Fibroblast of upper back skin (primary cell): ENCODE results near the gene KIF26B.

ENCODE experiments used
- DNase-seq: peaks from one replicate; pipeline ENCODE4 v3.0.0-alpha.2; 2013

The KIF26B gene

GRCh38 chr1:245245021-245245667 is 90.4 kb downstream of the KIF26B start:
- no peak for DNase-seq

DNA sequence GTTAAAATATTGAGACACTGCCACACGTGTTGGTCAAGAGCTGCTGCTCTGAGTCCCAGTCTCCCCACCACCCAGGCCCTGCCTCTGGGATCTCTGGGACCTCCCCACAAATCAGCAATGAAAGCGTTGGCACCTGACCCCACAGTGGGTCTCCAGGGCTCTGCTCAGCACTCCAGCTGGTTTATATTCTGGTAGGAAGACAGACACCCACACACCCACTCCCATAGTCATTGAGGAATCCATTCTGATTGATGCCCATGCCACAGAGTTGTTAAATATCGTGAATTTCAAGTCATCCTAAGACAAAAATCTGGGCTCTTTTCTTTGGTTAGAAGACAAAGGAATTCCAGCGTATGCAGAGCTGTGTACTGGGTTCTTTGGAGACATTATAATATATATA is 91.6 kb downstream of the KIF26B start:
- no peak for DNase-seq

DNA sequence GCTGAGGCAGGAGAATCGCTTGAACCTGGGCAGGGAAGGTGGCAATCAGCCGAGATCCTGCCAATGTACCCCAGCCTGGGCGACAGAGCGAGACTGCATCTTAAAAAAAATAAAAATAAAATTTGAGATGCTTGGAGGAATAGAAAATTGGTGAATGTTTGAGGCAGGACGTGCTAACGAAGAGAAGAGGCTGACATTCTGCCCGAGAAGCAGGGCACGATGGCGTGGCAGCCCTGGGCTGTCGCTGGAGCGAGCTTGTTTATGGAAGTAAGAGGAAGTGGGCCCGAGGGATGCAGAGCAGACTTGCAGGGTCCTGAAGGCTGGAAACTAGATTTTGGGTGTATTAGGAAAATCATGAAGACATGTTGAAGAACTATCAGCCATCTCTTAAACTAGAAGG is 92.6 kb downstream of the KIF26B start:
- DNase-seq: no peak

- DNase-seq: no peak
Observed at GRCh38 chr1:245247801-245248200, 93.0 kb downstream of the KIF26B start.

GRCh38 chr1:245248231-245248731 is 93.5 kb downstream of the KIF26B start:
- no peak for DNase-seq

DNA sequence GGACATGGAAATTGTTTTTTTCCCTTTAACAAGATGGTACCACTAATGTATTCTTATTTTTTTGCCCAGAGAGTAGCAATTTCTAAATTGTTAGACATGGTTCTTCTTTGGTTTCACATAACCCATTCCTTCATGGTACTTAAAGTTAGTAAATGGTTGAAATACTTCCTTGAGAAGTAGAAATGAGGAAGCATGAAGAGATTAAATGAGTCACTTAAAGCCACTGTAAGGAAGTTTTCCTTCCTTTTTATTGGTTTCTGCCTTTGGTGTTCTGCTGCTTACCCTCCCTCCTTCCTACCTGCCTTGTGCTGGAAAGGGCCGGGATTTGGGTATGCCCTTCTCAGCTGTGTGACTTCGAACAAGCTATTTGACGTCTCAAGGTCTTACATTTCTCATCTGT is 101.0 kb downstream of the KIF26B start:
- no peak for DNase-seq

DNA sequence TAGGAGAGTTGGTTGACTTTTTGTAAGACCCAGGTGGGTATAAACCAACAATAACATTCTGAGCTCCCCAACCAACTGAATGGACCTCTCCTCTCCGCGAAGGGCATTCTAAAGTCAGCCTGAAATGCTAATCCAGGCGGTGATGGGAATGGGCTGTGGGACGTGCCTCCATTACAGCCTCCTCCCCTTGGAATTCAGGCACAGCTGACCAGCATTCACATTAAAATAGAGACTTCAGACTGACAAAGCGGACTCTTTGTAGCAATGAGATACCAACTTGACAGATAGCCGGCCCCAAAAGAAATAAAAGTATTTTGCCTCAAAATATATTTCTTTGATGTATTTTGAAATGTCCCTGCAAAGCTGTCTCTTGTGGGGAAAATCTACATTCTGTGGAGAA is 101.7 kb downstream of the KIF26B start:
- DNase-seq: no peak

GRCh38 chr1:245258271-245258920 is 103.6 kb downstream of the KIF26B start:
- DNase-seq: no peak

- DNase-seq: no peak
Observed at GRCh38 chr1:245260110-245260882, 105.5 kb downstream of the KIF26B start.

- DNase-seq: no peak
Observed at GRCh38 chr1:245260883-245261282, 106.1 kb downstream of the KIF26B start.

DNA sequence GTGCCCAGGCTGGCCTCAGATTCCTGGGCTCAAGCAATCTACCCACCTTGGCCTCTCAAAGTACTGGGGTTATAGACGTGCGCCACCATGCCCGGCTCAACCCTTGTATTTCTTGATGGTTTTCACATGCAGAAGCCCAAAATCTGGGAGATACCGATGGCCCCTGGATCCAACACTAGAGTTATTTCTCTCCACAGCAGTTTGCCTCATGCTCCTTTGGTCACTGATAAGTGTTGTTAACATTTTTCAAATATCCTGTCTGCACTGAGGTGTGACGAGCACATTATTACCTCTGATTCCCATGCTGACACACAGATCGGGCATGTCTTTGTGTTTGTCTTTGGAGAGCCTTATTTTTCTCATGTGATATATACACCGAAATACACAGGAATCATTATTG is 107.0 kb downstream of the KIF26B start:
- DNase-seq: no peak

DNA sequence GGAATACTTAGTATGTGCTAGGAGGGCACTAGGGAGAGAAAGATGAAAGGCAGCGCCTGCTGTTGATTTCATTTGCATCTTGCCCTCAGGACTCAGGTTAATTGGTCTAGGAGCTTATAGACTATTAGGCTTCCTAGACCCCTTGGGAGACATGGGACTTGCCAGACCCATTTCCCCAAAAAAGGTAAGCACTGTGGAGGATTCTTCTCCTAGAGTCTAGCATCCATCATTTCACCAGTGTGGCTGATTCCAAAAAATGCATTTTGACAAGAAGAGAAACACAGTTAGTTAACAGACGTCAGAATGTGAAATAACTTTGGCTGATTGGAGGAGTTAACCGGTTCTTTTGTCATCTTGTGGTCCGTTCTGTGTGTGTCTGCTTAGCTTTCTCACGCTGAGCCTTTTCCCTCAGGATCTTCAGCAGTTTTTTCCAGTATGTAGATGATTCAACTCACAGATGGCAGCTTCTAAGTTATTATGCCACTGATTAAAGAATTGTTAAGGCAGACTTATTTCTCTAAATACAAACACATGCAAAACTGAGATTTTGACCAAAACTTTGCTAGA is 108.8 kb downstream of the KIF26B start:
- DNase-seq: peak; percentile 81

- DNase-seq: peak; percentile 56
Observed at GRCh38 chr1:245264226-245264625, 109.4 kb downstream of the KIF26B start.

DNA sequence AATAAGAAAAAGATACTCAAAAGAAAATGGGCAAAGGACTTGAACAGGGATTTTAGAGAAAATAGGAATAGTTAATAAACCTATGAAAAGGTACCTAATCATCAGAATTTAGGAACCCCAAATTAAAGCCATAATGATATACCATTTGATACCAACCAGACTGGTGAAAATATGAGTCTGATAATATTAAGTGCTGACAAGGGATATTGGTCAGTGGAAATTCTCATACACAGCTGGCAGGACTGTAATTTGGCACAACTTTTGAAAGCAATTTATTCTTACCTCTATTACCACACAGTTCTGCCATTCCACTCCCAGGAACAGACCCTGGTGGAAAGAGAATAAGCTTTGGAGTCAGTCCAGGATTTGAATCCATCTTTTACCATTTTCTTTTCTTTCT is 111.3 kb downstream of the KIF26B start:
- DNase-seq: no peak

DNA sequence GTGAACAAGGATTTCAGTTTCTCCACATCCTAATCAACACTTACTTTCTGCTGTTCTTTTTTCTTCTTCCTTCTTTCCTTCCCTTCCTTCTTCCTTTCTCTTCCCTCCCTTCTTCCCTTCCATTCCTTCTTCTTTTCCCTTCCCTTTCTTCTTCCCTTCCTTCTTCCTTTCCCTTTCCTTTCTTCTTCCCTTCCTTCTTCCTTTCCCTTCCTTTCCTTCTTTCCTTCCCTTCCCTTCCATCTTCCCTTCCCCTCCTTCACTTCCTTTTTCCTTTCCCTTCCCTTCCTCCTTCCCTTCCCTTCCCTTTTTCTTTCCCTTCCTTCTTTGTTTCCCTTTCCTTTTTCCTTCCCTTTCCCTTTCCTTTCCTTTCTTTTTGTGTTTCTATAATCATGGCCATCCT is 115.3 kb downstream of the KIF26B start:
- DNase-seq: no peak

GRCh38 chr1:245270972-245271371 is 116.2 kb downstream of the KIF26B start:
- DNase-seq: no peak

- no peak for DNase-seq
Observed at GRCh38 chr1:245272676-245273075, 117.9 kb downstream of the KIF26B start.

DNA sequence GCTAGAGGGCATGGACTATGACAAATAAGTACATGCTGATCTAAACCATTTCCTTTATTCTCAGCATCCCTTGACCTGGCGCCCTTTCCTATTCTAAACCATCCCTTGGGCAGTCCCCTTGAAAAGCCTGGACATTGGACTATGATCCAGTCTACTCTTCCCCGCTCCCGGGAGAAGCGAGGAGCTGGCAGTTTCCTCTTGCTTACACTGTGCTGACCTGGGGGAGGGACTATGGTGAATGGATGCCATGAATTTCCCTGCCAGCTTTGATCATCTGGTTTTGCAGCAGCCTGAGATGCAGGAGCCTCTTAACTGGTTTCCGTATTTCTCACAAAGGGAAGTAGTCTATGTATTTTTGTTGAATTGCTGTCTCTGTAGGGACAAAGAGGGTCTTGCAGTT is 121.7 kb downstream of the KIF26B start:
- no peak for DNase-seq

DNA sequence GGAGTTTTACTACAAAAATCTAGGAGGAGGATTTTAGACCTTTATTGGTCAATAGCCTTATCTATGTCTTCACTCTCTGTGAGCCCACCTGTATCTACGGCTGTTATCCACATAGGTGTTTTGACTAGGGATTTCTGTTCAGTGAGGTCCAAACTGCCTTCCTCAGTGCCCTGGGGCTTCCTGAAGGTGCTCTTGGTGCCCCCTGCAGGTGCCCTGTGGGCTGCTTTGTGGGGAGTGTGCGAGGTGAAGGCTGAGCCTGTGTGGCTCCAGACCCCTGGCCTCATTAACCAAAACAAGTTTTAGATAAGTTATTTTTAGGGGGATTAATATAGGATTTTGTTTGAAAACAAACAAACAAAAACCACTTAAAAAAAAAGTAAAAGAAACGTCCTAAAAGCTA is 122.5 kb downstream of the KIF26B start:
- DNase-seq: no peak

- DNase-seq: no peak
Observed at GRCh38 chr1:245278846-245279245, 124.1 kb downstream of the KIF26B start.

DNA sequence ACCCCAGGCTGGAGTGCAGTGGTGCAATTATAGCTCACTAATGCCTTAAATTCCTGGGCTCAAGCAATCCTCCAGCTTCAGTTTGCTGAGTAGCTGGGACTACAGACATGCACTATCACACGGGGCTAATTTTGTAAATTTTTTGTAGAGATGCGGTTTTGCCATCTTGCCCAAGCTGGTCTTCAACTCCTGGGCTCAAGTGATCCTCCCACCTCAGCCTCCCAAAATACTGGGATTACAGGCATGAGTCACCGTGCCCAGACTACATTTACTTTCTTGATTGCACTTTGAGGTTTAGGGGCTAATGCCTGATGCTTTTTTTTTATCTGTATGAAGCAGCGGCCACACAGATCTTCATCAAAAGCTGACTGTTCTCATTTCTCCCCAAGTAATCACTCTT is 124.6 kb downstream of the KIF26B start:
- no peak for DNase-seq

DNA sequence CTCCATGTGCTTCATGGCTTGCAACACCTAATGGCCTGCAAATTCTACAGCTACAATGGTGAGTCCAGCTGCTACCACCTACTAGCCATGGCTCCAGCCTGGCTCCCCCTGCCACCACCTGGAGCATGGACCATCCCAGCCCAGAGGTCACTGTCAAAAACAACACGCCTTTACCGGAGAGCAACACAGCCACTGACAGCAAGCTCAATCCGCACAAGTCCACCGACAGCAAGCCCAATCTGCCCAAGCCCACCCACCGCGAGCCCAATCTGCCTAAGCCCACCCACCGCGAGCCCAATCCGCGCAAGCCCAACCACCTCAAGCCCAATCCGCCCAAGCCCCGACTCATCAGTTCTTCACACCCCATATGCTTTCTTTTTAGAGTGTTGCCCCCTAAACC is 128.2 kb downstream of the KIF26B start:
- no peak for DNase-seq

GRCh38 chr1:245285168-245285567 is 130.4 kb downstream of the KIF26B start:
- no peak for DNase-seq

- DNase-seq: no peak
Observed at GRCh38 chr1:245288796-245289195, 134.0 kb downstream of the KIF26B start.
